Sigmoid colon (tissue), 7 donors: Measurements from ENCODE around the gene POLR3GL. TPM values are rescaled to one million over a fixed set of nuclear protein-coding genes. Genes with fewer than 3 reads are reported as not detected.
A peak's percentile ranks its signal among the peaks of the same experiment; 100 is the strongest.

ENCODE experiments used
- DNase-seq: peaks from one replicate; pipeline ENCODE4 v3.0.0-alpha.2; 2019
- H3K27ac ChIP-seq, 4 donors: fragments of 200-600 bp; sonication (generic); one replicate each; pipeline ENCODE4 v1.5.1; 2016 to 2019; ENCODE audit warnings: mild to moderate bottlenecking in 1 of 4
- H3K27me3 ChIP-seq, 3 donors: fragments of 200-600 bp; sonication (generic); one replicate each; pipeline ENCODE4 v1.5.1; 2019; ENCODE audit warnings: mild to moderate bottlenecking in 1 of 3
- H3K36me3 ChIP-seq, 4 donors: fragments of 200-600 bp; sonication (generic); one replicate each; pipeline ENCODE4 v1.5.1; 2016 to 2019
- H3K4me1 ChIP-seq, 4 donors: fragments of 200-600 bp; sonication (generic); one replicate each; pipeline ENCODE4 v1.5.1; 2017 to 2019
- H3K4me3 ChIP-seq, 4 donors: fragments of 200-600 bp; sonication (generic); one replicate each; pipeline ENCODE4 v1.5.1; 2017 to 2019; ENCODE audit warnings: mild to moderate bottlenecking in 2 of 4, moderate library complexity in 1 of 4
- H3K9me3 ChIP-seq, 4 donors: fragments of 200-600 bp in 3 of 4; sonication (generic) in 3 of 4; one replicate each; pipeline versions ENCODE4 v1.5.1 to v1.6.1; 2013 to 2019
- EP300 ChIP-seq, 4 donors: sonication (generic); formaldehyde crosslinking; IDR thresholded peaks; one replicate each; pipeline ENCODE4 v1.6.1; 2017; ENCODE audit warnings: antibody characterized with exemption in 4 of 4
- POLR2A ChIP-seq, 2 donors: fragments of 450-650 bp; IDR thresholded peaks; one replicate each; pipeline ENCODE4 v1.6.1; 2016; ENCODE audit warnings: antibody characterized with exemption in 2 of 2, mild to moderate bottlenecking in 2 of 2, moderate library complexity in 2 of 2
- POLR2AphosphoS5 ChIP-seq, 4 donors: sonication (generic); formaldehyde crosslinking; IDR thresholded peaks; one replicate each; pipeline ENCODE4 v1.6.1; 2017; ENCODE audit warnings: antibody characterized with exemption in 4 of 4
- WGBS, 2 donors: extraction: QIAGEN DNeasy Blood & Tissue Kit; methylation state at CpG; one replicate each; pipeline ENCODE4 v1.1.7; 2013; 5-methylcytosine and 5-hydroxymethylcytosine counted together
- intact Hi-C: fragments of 100-400 bp; cut with DNase I; formaldehyde crosslinking; loops from one replicate; pipeline ENCODE4 v1.15.1; 2023
- polyA plus RNA-seq, 3 donors: library from polyadenylated mRNA; stranded (reverse); fragments of 200-250 nt; gene quantifications; one replicate each; pipeline ENCODE4 v1.2.3, GENCODE V29; 2013
- total RNA-seq, 4 donors: library from RNA; depleted of rRNA; stranded (reverse); fragments of >200 nt; gene quantifications; one replicate each; pipeline ENCODE4 v1.1.0, GENCODE V29; 2016
- TF ChIP-seq, protein P1 (sequence below), 4 experiments: fragments of 450-650 bp in 3 of 4; fragments of 200-600 bp in 1 of 4; IDR thresholded peaks; one replicate each; pipeline ENCODE4 v1.5.1; 2016 to 2019; ENCODE audit warnings: antibody characterized with exemption in 4 of 4, mild to moderate bottlenecking in 3 of 4, moderate library complexity in 2 of 4
- donor health status: healthy with polysubstance abuse.
- donor health status: Bipolar disorder and iron deficiency.
- donor health status: healthy.

The POLR3GL gene
- total and polyA plus RNA-seq, 7 donors, result 23.1 to 47.4 (median 32.8) TPM

DNA sequence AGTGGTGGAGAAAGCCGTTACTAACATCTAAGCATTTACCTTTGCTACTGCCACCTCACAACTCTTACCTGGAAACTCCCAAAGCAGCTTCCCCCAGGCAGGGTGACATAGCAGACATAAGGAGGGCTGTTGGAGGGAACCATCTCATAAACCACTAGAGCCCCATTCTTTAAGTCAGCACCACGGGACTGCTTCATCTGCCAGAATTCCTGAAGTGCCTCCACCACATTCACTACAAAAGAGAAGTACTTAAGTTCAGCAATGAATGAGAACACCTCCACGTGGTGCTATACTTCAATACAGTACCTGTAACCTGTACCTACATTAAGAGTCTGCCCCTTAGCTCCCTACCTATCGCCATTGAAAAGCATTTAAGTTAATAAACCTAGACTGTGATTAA, 16.9 kb upstream of the POLR3GL start:
- Histone ChIP-seq H3K4me3 (no peak overlapping the region), H3K9me3 (no peaks in the 10 kb centered on the region), H3K27me3 (no peaks in the 10 kb centered on the region), H3K27ac (no peak overlapping the region), H3K36me3 (peaks cover 0 to 41% (median 9%) of the 10 kb centered on the region in 4 donors), H3K4me1 (peaks cover 0 to 48% (median 31%) of the 10 kb centered on the region in 4 donors)
- 87% methylated on average over 4 of the region's 4 CpGs for WGBS, 2 donors
- TF ChIP-seq POLR2A (IDR thresholded peaks at IDR 0.05) (no peak), EP300 (IDR thresholded peaks at IDR 0.05) (no peak), POLR2AphosphoS5 (IDR thresholded peaks at IDR 0.05) (no peak)
- TF ChIP-seq, protein P1, sequence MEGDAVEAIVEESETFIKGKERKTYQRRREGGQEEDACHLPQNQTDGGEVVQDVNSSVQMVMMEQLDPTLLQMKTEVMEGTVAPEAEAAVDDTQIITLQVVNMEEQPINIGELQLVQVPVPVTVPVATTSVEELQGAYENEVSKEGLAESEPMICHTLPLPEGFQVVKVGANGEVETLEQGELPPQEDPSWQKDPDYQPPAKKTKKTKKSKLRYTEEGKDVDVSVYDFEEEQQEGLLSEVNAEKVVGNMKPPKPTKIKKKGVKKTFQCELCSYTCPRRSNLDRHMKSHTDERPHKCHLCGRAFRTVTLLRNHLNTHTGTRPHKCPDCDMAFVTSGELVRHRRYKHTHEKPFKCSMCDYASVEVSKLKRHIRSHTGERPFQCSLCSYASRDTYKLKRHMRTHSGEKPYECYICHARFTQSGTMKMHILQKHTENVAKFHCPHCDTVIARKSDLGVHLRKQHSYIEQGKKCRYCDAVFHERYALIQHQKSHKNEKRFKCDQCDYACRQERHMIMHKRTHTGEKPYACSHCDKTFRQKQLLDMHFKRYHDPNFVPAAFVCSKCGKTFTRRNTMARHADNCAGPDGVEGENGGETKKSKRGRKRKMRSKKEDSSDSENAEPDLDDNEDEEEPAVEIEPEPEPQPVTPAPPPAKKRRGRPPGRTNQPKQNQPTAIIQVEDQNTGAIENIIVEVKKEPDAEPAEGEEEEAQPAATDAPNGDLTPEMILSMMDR (IDR thresholded peaks at IDR 0.05), result no peak
- intact Hi-C loops, result no loop called here
- no peak for DNase-seq

DNA sequence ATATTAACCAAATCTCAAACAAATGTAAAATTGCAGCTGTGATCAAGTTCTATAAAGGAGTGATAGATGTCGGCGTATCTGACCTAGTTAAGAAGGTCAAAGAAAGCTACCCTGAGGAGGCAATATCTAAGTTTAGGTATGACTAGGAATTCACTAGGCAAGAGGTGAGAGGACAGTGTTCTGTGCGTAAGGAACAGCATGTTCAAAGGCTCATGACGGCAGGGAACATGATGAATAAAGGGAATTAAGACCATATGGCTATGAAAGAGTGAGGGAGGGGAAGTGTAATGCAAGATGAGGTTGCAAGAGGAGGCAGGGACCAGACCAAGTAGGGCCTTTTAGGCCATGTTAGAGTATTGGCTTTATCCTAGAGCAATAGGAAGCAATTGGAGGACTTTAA, 15.3 kb upstream of the POLR3GL start:
- whole genome bisulfite sequencing, 2 donors, result 93 to 96% methylated on average over 4 of the region's 4 CpGs
- H3K27ac ChIP-seq, result peak overlapping the region in 2 of 4 donors; percentile 28 to 33

DNA sequence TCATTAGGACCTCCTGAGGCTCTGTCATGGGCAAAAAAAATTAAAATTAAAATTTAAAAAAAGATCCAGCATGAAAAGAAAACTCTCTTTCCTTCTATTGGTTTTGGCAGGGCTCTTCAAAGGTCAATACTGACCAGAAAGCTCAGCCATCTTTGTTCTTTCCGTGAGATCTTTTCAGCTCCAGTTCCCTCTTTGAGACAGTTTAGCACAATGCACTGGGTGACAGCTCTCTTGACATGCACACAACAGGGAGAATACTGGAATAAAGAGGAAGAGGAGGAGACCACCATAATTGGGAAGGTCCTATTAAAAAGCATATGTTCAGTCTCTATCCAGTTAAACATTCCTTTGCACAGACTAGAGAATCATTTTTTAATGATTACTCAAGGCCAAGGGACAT, 13.0 kb upstream of the POLR3GL start:
- 95% methylated on average over 1 of the region's 1 CpG for WGBS, 2 donors
- H3K4me3 ChIP-seq, result no peak overlapping the region
- intact Hi-C loops, result loop anchor here (2.0 kb wide), 1 partner anchor 17 kb away; no protein-coding TSS in a partner anchor

More for the DNA sequence above, 15.3 kb upstream of the POLR3GL start:
- no peaks in the 10 kb centered on the region for H3K27me3 ChIP-seq
- DNase-seq, result no peak
- H3K4me3 ChIP-seq, result no peak overlapping the region
- intact Hi-C loops, result no loop called here
- no peaks in the 10 kb centered on the region for H3K9me3 ChIP-seq
- peaks cover 0 to 64% (median 46%) of the 10 kb centered on the region in 4 donors for H3K4me1 ChIP-seq
- H3K36me3 ChIP-seq, result peaks cover 0 to 29% (median 5%) of the 10 kb centered on the region in 4 donors
- TF ChIP-seq, protein P1 (IDR thresholded peaks at IDR 0.05), result no peak
- peak in 1 of 4 donors; percentile 31 for TF ChIP-seq POLR2AphosphoS5 (IDR thresholded peaks at IDR 0.05)
- no peak for TF ChIP-seq POLR2A (IDR thresholded peaks at IDR 0.05)
- peak in 2 of 4 donors; percentile 48 to 91 for TF ChIP-seq EP300 (IDR thresholded peaks at IDR 0.05)

DNA sequence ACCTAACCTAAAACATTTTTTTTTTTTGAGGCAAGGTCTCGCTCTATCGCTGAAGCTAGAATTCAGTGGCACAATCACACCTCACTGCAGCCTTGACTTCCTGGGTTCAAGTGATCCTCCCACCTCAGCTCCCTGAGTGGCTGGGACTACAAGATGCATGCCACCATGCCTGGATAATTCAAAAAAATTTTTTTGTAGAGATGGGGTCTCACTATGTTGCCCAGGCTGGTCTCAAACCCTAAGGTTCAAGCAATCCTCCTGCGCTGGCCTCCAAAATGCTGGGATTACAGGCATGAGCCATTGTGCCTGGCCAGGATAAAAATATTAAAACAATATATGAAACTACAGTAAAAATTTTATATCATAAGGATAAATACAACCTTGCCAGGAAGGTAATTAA, 11.6 kb upstream of the POLR3GL start:
- intact Hi-C loops, result no loop called here
- peaks cover 0 to 10% (median 0%) of the 10 kb centered on the region in 4 donors for H3K36me3 ChIP-seq
- H3K27me3 ChIP-seq, result no peaks in the 10 kb centered on the region
- H3K27ac ChIP-seq, result peak overlapping the region in 1 of 4 donors; percentile 39
- H3K4me1 ChIP-seq, result peaks cover 0 to 84% (median 67%) of the 10 kb centered on the region in 4 donors
- no peak for DNase-seq
- H3K4me3 ChIP-seq, result no peak overlapping the region
- no peaks in the 10 kb centered on the region for H3K9me3 ChIP-seq
- 98 to 99% methylated on average over 3 of the region's 3 CpGs for WGBS, 2 donors
- TF ChIP-seq, protein P1 (IDR thresholded peaks at IDR 0.05), result no peak
- TF ChIP-seq POLR2A (IDR thresholded peaks at IDR 0.05), result no peak

More for the DNA sequence above, 13.0 kb upstream of the POLR3GL start:
- H3K36me3 ChIP-seq, result peaks cover 0 to 20% (median 3%) of the 10 kb centered on the region in 4 donors
- H3K9me3 ChIP-seq, result no peaks in the 10 kb centered on the region
- H3K4me1 ChIP-seq, result peaks cover 0 to 87% (median 68%) of the 10 kb centered on the region in 4 donors
- no peak for TF ChIP-seq EP300 (IDR thresholded peaks at IDR 0.05)
- no peak for TF ChIP-seq POLR2A (IDR thresholded peaks at IDR 0.05)
- TF ChIP-seq, protein P1 (IDR thresholded peaks at IDR 0.05), result no peak
- no peak for TF ChIP-seq POLR2AphosphoS5 (IDR thresholded peaks at IDR 0.05)
- no peak overlapping the region for H3K27ac ChIP-seq
- no peaks in the 10 kb centered on the region for H3K27me3 ChIP-seq
- no peak for DNase-seq

DNA sequence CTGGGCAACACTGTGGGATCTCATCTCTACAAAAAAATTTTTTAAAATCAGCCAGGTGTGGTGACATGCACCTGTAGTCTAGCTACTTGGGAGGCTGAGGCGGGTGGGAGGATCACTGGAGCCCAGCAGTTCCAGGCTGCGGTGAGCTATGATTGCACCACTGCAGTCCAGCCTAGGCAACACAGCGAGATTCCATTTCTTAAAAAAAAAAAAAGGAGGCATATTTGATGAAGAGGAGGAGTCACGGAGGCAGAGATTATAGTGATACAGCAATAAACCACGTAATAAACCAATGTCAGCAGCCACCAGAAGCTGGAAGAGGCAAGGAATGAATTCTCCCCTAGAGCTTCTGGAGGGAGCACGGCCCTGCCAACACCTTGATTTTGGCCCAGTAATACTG, 10.6 kb upstream of the POLR3GL start:
- Histone ChIP-seq H3K36me3 (peaks cover 0 to 10% (median 0%) of the 10 kb centered on the region in 4 donors), H3K27me3 (no peaks in the 10 kb centered on the region), H3K27ac (peak overlapping the region in 2 of 4 donors; percentile 39 to 95), H3K9me3 (no peaks in the 10 kb centered on the region), H3K4me3 (no peak overlapping the region), H3K4me1 (peaks cover 0 to 85% (median 70%) of the 10 kb centered on the region in 4 donors)
- intact Hi-C loops, result no loop called here
- DNase-seq, result no peak
- TF ChIP-seq POLR2AphosphoS5 (IDR thresholded peaks at IDR 0.05) (no peak), POLR2A (IDR thresholded peaks at IDR 0.05) (no peak), EP300 (IDR thresholded peaks at IDR 0.05) (no peak)
- TF ChIP-seq, protein P1 (IDR thresholded peaks at IDR 0.05), result no peak
- 41 to 81% methylated on average over 6 of the region's 6 CpGs for WGBS, 2 donors
